RWPE2 (cell line): Measurements from ENCODE around the gene PLCD1.

Source experiments
- ATAC-seq: fragments of 200-7000 bp; cut with Tn5 transposase; 3 replicates; pipeline ENCODE4 v1.9.1; 2021; ENCODE audit warnings: low read depth
- DNase-seq: peaks from one replicate; pipeline ENCODE4 v3.0.0-alpha.2; 2020; ENCODE audit warnings: low spot score
- H3K27ac ChIP-seq: fragments of 450-650 bp; 2 replicates; pipeline ENCODE4 v1.5.1; 2017; ENCODE audit warnings: mild to moderate bottlenecking; ENCODE audit not compliant: poor library complexity, severe bottlenecking
- H3K27me3 ChIP-seq: fragments of 250-450 bp; sonication (Bioruptor Pico); 2 replicates; pipeline ENCODE4 v1.5.1; 2021; ENCODE audit warnings: mild to moderate bottlenecking, moderate library complexity; ENCODE audit not compliant: insufficient read depth, poor library complexity, severe bottlenecking
- H3K36me3 ChIP-seq: fragments of 250-450 bp; sonication (Bioruptor Pico); 2 replicates; pipeline ENCODE4 v1.5.1; 2020; ENCODE audit warnings: low read depth, mild to moderate bottlenecking, moderate library complexity
- H3K4me1 ChIP-seq: fragments of 250-450 bp; sonication (Bioruptor Pico); 2 replicates; pipeline ENCODE4 v1.5.1; 2021; ENCODE audit warnings: mild to moderate bottlenecking, moderate library complexity; ENCODE audit not compliant: insufficient read depth, poor library complexity, severe bottlenecking
- H3K4me3 ChIP-seq: fragments of 250-450 bp; sonication (Bioruptor Pico); 2 replicates; pipeline ENCODE4 v1.5.1; 2021; ENCODE audit warnings: mild to moderate bottlenecking, moderate library complexity; ENCODE audit not compliant: severe bottlenecking
- H3K9me3 ChIP-seq: fragments of 250-450 bp; sonication (Bioruptor Pico); 2 replicates; pipeline ENCODE4 v1.5.1; 2021; ENCODE audit warnings: mild to moderate bottlenecking, moderate library complexity; ENCODE audit not compliant: severe bottlenecking
- TF ChIP-seq, protein P1 (sequence below): fragments of 450-650 bp; IDR thresholded peaks from one replicate; pipeline ENCODE4 v1.5.1; 2017; ENCODE audit warnings: mild to moderate bottlenecking, moderate library complexity; ENCODE audit not compliant: poor library complexity, severe bottlenecking

Gene PLCD1

DNA sequence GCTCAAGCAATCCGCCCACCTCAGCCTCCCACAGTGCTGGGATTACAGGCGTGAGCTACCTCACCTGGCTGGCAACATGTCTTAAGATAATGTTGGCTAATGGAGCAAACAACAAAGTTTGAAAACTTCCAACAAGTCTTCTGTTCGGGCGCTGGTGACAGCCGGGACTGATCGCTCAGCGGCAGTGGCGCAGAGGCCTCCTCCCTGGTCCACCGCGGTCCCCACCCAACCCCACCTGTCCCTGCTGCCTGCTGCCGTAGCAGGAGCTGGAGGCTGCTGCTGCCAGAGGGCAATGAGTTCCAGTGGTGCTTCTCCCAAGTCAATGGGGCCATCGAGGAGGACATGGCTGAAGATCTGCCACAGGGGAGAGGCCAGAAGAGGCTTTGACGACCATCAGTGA, 21.7 kb upstream of the PLCD1 start:
- no peaks in the 10 kb centered on the region for H3K27me3 ChIP-seq

DNA sequence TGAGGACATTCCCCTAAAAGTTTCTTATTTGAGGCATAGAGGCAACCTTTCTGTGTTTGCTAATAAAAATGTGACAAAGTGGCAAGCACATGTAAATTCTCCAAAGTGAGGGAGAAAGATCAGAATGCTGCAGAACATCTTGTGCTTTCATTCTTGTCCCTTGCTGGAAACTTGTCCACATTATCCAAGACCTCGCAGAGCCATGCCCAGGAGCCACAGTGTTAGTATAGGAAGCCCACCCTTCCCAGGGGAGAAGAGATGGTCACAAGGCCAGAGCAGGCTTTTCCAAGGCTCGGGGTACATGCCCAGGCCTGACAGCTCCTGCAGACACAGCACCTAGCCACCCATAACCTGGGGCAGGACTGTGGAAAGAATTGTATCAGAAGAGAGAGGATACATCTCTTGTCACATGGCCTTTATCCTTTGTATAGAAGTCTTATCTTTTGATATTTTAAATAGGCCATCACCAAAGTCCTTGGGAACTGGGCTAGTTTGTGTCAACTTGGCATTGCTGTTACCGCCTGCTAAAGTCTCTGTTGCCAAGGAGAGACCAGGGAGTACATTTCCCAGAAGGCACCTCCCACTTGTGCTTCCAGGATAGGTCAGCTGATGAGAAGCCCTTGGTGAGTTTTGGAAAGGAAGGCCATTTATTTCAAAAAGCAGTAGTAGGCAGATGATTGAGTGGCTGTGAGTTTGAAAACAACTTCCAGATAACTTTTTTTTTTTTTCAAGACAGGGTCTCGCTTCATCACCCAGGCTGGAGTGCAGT, 20.1 kb upstream of the PLCD1 start:
- H3K4me1 ChIP-seq, result no peaks in the 10 kb centered on the region
- no peaks in the 10 kb centered on the region for H3K27me3 ChIP-seq
- TF ChIP-seq, protein P1, sequence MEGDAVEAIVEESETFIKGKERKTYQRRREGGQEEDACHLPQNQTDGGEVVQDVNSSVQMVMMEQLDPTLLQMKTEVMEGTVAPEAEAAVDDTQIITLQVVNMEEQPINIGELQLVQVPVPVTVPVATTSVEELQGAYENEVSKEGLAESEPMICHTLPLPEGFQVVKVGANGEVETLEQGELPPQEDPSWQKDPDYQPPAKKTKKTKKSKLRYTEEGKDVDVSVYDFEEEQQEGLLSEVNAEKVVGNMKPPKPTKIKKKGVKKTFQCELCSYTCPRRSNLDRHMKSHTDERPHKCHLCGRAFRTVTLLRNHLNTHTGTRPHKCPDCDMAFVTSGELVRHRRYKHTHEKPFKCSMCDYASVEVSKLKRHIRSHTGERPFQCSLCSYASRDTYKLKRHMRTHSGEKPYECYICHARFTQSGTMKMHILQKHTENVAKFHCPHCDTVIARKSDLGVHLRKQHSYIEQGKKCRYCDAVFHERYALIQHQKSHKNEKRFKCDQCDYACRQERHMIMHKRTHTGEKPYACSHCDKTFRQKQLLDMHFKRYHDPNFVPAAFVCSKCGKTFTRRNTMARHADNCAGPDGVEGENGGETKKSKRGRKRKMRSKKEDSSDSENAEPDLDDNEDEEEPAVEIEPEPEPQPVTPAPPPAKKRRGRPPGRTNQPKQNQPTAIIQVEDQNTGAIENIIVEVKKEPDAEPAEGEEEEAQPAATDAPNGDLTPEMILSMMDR, result no peak
- H3K4me3 ChIP-seq, result no peak overlapping the region
- ATAC-seq, result no peak
- H3K27ac ChIP-seq, result no peak overlapping the region
- no peaks in the 10 kb centered on the region for H3K36me3 ChIP-seq
- DNase-seq, result no peak
- no peaks in the 10 kb centered on the region for H3K9me3 ChIP-seq

More for the DNA sequence above, 21.7 kb upstream of the PLCD1 start:
- DNase-seq (no peak), ATAC-seq (no peak)
- no peak overlapping the region for H3K27ac ChIP-seq
- TF ChIP-seq, protein P1, result no peak
- H3K4me3 ChIP-seq, result no peak overlapping the region
- H3K9me3 ChIP-seq, result no peaks in the 10 kb centered on the region
- no peaks in the 10 kb centered on the region for H3K4me1 ChIP-seq
- no peaks in the 10 kb centered on the region for H3K36me3 ChIP-seq

- no peaks in the 10 kb centered on the region for H3K4me1 ChIP-seq
- TF ChIP-seq, protein P1, result no peak
- DNase-seq (no peak), ATAC-seq (no peak)
- no peaks in the 10 kb centered on the region for H3K27me3 ChIP-seq
- H3K36me3 ChIP-seq, result no peaks in the 10 kb centered on the region
- H3K4me3 ChIP-seq, result no peak overlapping the region
- H3K27ac ChIP-seq, result no peak overlapping the region
- H3K9me3 ChIP-seq, result no peaks in the 10 kb centered on the region
These were observed 18.5 kb upstream of the PLCD1 start for GRCh38 chr3:38047896-38048295.

DNA sequence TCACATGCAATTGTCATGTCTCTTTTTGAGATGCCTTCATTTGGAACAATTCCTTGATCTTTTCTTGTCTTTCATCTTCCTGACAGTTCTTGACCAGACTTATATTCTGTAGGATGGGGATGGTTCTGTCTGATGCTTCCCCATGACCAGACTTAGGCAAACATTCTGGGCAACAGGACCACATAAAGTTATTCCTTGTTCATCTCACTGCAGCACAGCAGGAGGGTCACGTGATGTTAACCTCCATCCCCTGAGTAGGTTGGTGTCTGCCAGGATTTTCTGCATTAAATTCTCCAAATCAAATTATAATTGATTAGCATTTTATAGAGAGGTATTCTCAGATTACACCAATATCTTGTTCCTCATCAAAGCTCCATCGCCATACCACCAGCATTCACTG, 17.4 kb upstream of the PLCD1 start:
- no peaks in the 10 kb centered on the region for H3K4me1 ChIP-seq
- no peaks in the 10 kb centered on the region for H3K36me3 ChIP-seq
- H3K9me3 ChIP-seq, result no peaks in the 10 kb centered on the region
- no peak overlapping the region for H3K27ac ChIP-seq
- no peak for ATAC-seq
- TF ChIP-seq, protein P1, result no peak
- DNase-seq, result no peak
- H3K4me3 ChIP-seq, result no peak overlapping the region
- no peaks in the 10 kb centered on the region for H3K27me3 ChIP-seq

- TF ChIP-seq, protein P1, result no peak
- H3K27ac ChIP-seq, result no peak overlapping the region
- no peaks in the 10 kb centered on the region for H3K27me3 ChIP-seq
- no peaks in the 10 kb centered on the region for H3K36me3 ChIP-seq
- ATAC-seq, result no peak
- no peaks in the 10 kb centered on the region for H3K9me3 ChIP-seq
- DNase-seq, result no peak
- no peak overlapping the region for H3K4me3 ChIP-seq
- peaks cover 5% of the 10 kb centered on the region for H3K4me1 ChIP-seq
These were observed 16.6 kb upstream of the PLCD1 start for GRCh38 chr3:38046027-38046426.
